Measurements from ENCODE around the gene CTNNBL1. TPM values are rescaled to one million over a fixed set of nuclear protein-coding genes. Genes with fewer than 3 reads are reported as not detected.
"Not testable (repeated sequence)": the region's sequence is repeated elsewhere in the genome, so short reads cannot be mapped to it uniquely, and the experiment has no call there.

Gene CTNNBL1
- polyA plus RNA-seq, 1 of the 3 experiments (the other 2 are of a cell fraction) = 29.5 TPM

GRCh38 chr20:37721751-37722150 is 27.9 kb downstream of the CTNNBL1 start:
- H3K27me3 ChIP-seq (ENCODE audit: insufficient read depth) = no peaks in the 10 kb centered on the region
- H3F3A ChIP-seq (replicated peaks; ENCODE audit: insufficient read depth) = no peaks in the 10 kb centered on the region
- peaks cover 15% of the 10 kb centered on the region for H3K79me2 ChIP-seq (ENCODE audit: insufficient read depth)
- H2AFZ ChIP-seq (ENCODE audit: low read depth) = no peak overlapping the region
- POLR2A ChIA-PET = no interaction called here
- H3K9ac ChIP-seq = no peak overlapping the region
- H3K4me1 ChIP-seq (ENCODE audit: control insufficient read depth in 1 of 2, insufficient read depth in 2 of 2, low read depth in 1 of 2, low read length in 1 of 2) = peaks cover 0 to 4% of the 10 kb centered on the region in 2 experiments; a peak in 2 of 4 replicates
- no peak for TF ChIP-seq TAF1 (IDR thresholded peaks at IDR 0.05; ENCODE audit: borderline replicate concordance, low read depth, low read length)
- TF ChIP-seq MEF2A (IDR thresholded peaks at IDR 0.05; ENCODE audit: borderline replicate concordance, low read depth) = no peak
- no peak for TF ChIP-seq GABPA (IDR thresholded peaks at IDR 0.05; ENCODE audit: low read depth)
- no peak for TF ChIP-seq MAX (IDR thresholded peaks at IDR 0.05; ENCODE audit: low read depth)
- no peak for TF ChIP-seq NRF1 (IDR thresholded peaks at IDR 0.05; ENCODE audit: low read depth, low read length)
- no peak for TF ChIP-seq USF1 (IDR thresholded peaks at IDR 0.05; ENCODE audit: borderline replicate concordance, low read depth)
- TF ChIP-seq TCF12 (IDR thresholded peaks at IDR 0.05) = no peak
- no peak for TF ChIP-seq SIN3A (IDR thresholded peaks at IDR 0.05; ENCODE audit: borderline replicate concordance, low read depth, low read length)
- H3K4me3 ChIP-seq (ENCODE audit: low read depth in 2 of 2, low read length in 1 of 2) = no peak overlapping the region
- no peak for DNase-seq
- H3K9me2 ChIP-seq = no peaks in the 10 kb centered on the region
- WGBS (ENCODE audit: low lambda C conversion rate) = 100% methylated on average over 1 of the region's 1 CpG
- no peak overlapping the region for H3K27ac ChIP-seq (ENCODE audit: low read depth in 2 of 2, low read length in 1 of 2)
- no peak overlapping the region for H3K4me2 ChIP-seq
- no peaks in the 10 kb centered on the region for H3K9me3 ChIP-seq
- H3K36me3 ChIP-seq (replicated peaks in 1 of 2; ENCODE audit: control insufficient read depth in 1 of 2, insufficient read depth in 2 of 2, low read length in 1 of 2) = no peaks in the 10 kb centered on the region
- CTCF ChIA-PET = interaction anchor here (2.2 kb wide), 1 partner anchor 13 kb away, joined by 8 read pairs; no protein-coding TSS in a partner anchor
- no peaks in the 10 kb centered on the region for H4K20me1 ChIP-seq (ENCODE audit: insufficient read depth)

- H3K9me2 ChIP-seq; H3K4me3 ChIP-seq (ENCODE audit: low read depth in 2 of 2, low read length in 1 of 2); POLR2A ChIA-PET; H3K36me3 ChIP-seq (replicated peaks in 1 of 2; ENCODE audit: control insufficient read depth in 1 of 2, insufficient read depth in 2 of 2, low read length in 1 of 2); H3K4me2 ChIP-seq; H3K79me2 ChIP-seq (ENCODE audit: insufficient read depth); DNase-seq; H3K27ac ChIP-seq (ENCODE audit: low read depth in 2 of 2, low read length in 1 of 2); H2AFZ ChIP-seq (ENCODE audit: low read depth); H3F3A ChIP-seq (replicated peaks; ENCODE audit: insufficient read depth); H3K27me3 ChIP-seq (ENCODE audit: insufficient read depth); H4K20me1 ChIP-seq (ENCODE audit: insufficient read depth); H3K9me3 ChIP-seq; H3K9ac ChIP-seq; H3K4me1 ChIP-seq (ENCODE audit: control insufficient read depth in 1 of 2, insufficient read depth in 2 of 2, low read depth in 1 of 2, low read length in 1 of 2): not testable (repeated sequence)
- WGBS (ENCODE audit: low lambda C conversion rate) = 97% methylated on average over 4 of the region's 4 CpGs
- CTCF ChIA-PET = interaction anchor here (1.0 to 2.2 kb wide), 2 partner anchors 11 to 13 kb away, joined by 3 to 8 read pairs; no protein-coding TSS in a partner anchor
Observed at GRCh38 chr20:37722312-37722711, 28.5 kb downstream of the CTNNBL1 start.

- ChIA-PET POLR2A (no interaction called here), CTCF (no interaction called here)
- Histone ChIP-seq H3K4me1 (ENCODE audit: control insufficient read depth in 1 of 2, insufficient read depth in 2 of 2, low read depth in 1 of 2, low read length in 1 of 2) (peaks cover 0 to 10% of the 10 kb centered on the region in 2 experiments; a peak in 2 of 4 replicates), H3K36me3 (replicated peaks in 1 of 2; ENCODE audit: control insufficient read depth in 1 of 2, insufficient read depth in 2 of 2, low read length in 1 of 2) (no peaks in the 10 kb centered on the region), H3K9me3 (no peaks in the 10 kb centered on the region), H2AFZ (ENCODE audit: low read depth) (no peak overlapping the region), H3K9me2 (no peaks in the 10 kb centered on the region), H3K4me3 (ENCODE audit: low read depth in 2 of 2, low read length in 1 of 2) (no peak overlapping the region), H3K79me2 (ENCODE audit: insufficient read depth) (peaks cover 8% of the 10 kb centered on the region), H3K9ac (no peak overlapping the region), H3F3A (replicated peaks; ENCODE audit: insufficient read depth) (no peaks in the 10 kb centered on the region), H4K20me1 (ENCODE audit: insufficient read depth) (no peaks in the 10 kb centered on the region), H3K4me2 (no peak overlapping the region), H3K27me3 (ENCODE audit: insufficient read depth) (no peaks in the 10 kb centered on the region), H3K27ac (ENCODE audit: low read depth in 2 of 2, low read length in 1 of 2) (no peak overlapping the region)
- no peak for DNase-seq
- TF ChIP-seq TEAD4 (IDR thresholded peaks at IDR 0.05; ENCODE audit: borderline replicate concordance, insufficient read depth) (no peak), USF1 (IDR thresholded peaks at IDR 0.05; ENCODE audit: borderline replicate concordance, low read depth) (no peak), YY1 (IDR thresholded peaks at IDR 0.05; ENCODE audit: low read depth) (no peak), MEF2A (IDR thresholded peaks at IDR 0.05; ENCODE audit: borderline replicate concordance, low read depth) (no peak), CHD2 (IDR thresholded peaks at IDR 0.05; ENCODE audit: low read length, partially characterized antibody) (no peak), SIN3A (IDR thresholded peaks at IDR 0.05; ENCODE audit: borderline replicate concordance, low read depth, low read length) (no peak), RAD21 (IDR thresholded peaks at IDR 0.05; ENCODE audit: low read length) (no peak), TCF12 (IDR thresholded peaks at IDR 0.05) (no peak), NFIC (IDR thresholded peaks at IDR 0.05; ENCODE audit: borderline replicate concordance) (no peak), MAX (IDR thresholded peaks at IDR 0.05; ENCODE audit: low read depth) (no peak), RFX5 (IDR thresholded peaks at IDR 0.05; ENCODE audit: low read length) (no peak), REST (IDR thresholded peaks at IDR 0.05; ENCODE audit: low read depth, low read length) (no peak), GATA2 (CRISPR knock-in tag; IDR thresholded peaks at IDR 0.05) (no peak), TAF1 (IDR thresholded peaks at IDR 0.05; ENCODE audit: borderline replicate concordance, low read depth, low read length) (no peak)
Observed at GRCh38 chr20:37723668-37724067, 29.8 kb downstream of the CTNNBL1 start.

Measured in SK-N-SH (cell line).